Measurements from ENCODE around the gene APP. TPM values are rescaled to one million over a fixed set of nuclear protein-coding genes. Genes with fewer than 3 reads are reported as not detected.

APP gene
- total and polyA plus RNA-seq, 2 of the 13 experiments (the other 11 are each of a cell fraction or from before 2014, with no cell fraction given): 70.6 to 262 TPM

DNA sequence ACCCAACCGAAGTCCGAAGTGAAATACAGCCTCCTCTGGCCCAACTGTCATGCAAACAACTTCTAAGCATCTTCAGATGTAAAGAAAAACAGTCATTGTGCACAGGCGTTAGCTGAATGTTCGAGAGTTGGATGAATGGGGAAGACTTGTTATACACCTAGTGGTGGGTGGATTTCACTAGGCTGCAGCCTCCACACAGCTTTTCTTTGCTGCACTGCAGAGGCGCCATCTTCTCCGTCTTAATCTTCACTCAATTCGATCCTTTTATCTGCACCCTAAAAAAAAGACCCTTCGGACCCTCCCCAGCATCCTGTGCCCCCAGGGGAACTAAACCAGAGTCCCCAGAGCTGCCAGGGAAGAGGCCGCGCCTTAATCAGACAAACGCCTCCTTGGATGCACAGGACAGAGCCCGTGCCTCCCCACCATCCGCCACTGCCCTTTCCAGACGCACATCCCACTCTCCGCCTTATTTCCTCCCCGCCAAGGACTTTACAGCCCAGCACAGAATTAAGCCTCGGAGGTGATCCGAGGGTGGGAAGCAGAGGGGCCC is 1.4 kb downstream of the APP start (continued):
- TF ChIP-seq ARID4A (CRISPR knock-in tag; IDR thresholded peaks at IDR 0.05; ENCODE audit: borderline replicate concordance): 0 out of 2 replicates have a peak, but pooled peaks have one; percentile 21
- no peak for TF ChIP-seq ZNF879 (CRISPR knock-in tag; IDR thresholded peaks at IDR 0.05)
- TF ChIP-seq NR2F1 (CRISPR knock-in tag; IDR thresholded peaks at IDR 0.05): no peak
- TF ChIP-seq PCBP2 (optimal IDR thresholded peaks at IDR 0.05; ENCODE audit: low read depth, low read length, poor library complexity, severe bottlenecking): no peak
- TF ChIP-seq MEIS2 (CRISPR knock-in tag; IDR thresholded peaks at IDR 0.05): no peak

DNA sequence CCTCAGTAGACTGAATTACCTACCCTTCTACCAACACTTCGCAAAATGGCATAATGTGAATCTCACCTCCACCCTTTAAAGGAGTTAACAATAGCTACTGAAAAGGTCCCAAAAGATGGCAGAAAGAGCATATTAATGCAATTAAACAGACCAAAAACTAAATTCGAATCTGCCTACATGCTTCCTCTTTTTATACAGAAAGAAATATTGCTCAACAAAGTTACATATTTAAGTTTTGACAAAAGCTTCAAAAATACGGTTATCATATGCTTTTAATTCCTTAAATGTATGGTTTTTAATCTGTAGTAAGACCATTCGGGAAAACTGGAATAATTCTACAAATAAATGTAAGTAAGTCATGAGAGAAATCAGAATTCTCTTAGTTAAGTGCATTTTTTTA is 2.2 kb downstream of the APP start:
- Histone ChIP-seq H4K20me1 (ENCODE audit: insufficient read depth, low read length) (no peaks in the 10 kb centered on the region), H3K27ac (ENCODE audit: extremely low read length, insufficient read depth, low read length) (peak overlapping the region; percentile 63), H3K36me3 (replicated peaks in 1 of 2; ENCODE audit: control insufficient read depth in 1 of 2, insufficient read depth in 2 of 2, low read length in 2 of 2) (no peaks in the 10 kb centered on the region), H2AFZ (ENCODE audit: low read length) (no peak overlapping the region), H3K4me1 (ENCODE audit: insufficient read depth, low read length) (peaks cover 41% of the 10 kb centered on the region), H3K79me2 (ENCODE audit: insufficient read depth, low read length) (peaks cover 53% of the 10 kb centered on the region), H3K4me3 (replicated peaks in 1 of 3; ENCODE audit: insufficient read depth in 1 of 3, low read depth in 2 of 3, low read length in 3 of 3) (peak overlapping the region; percentile 83 to 85 (median 85); a peak in 5 of 6 replicates), H3K27me3 (ENCODE audit: control insufficient read depth in 1 of 2, insufficient read depth in 2 of 2, low read length in 2 of 2) (peaks cover 2 to 12% of the 10 kb centered on the region in 2 experiments; a peak in 2 of 5 replicates), H3K4me2 (ENCODE audit: low read depth, low read length) (peak overlapping the region; percentile 87), H3K9ac (ENCODE audit: insufficient read depth, low read depth, low read length) (peak overlapping the region; percentile 73; the same call in 1 of the 2 replicates), H3K9me3 (ENCODE audit: low read length) (no peaks in the 10 kb centered on the region)
- in situ Hi-C loops (cut with HindIII; ENCODE audit: extremely low pct_ligation_motif_present, low pct_unique_long_range_greater_than_20kb) (no loop called here), intact Hi-C loops (cut with micrococcal nuclease; ENCODE audit: unreplicated experiment) (loop anchor here (5.0 to 10.0 kb wide), 2 partner anchors 104 to 171 kb away; no protein-coding TSS in a partner anchor)
- DNase-seq (ENCODE audit: low spot score): no peak
- no peak for ATAC-seq
- FAIRE-seq: no peak
- no TSS peak for BruUV-seq (replicated peaks)
- ChIA-PET POLR2A (interaction anchor here (1.7 kb wide), 1 partner anchor 28 kb away, joined by 3 read pairs; no protein-coding TSS in a partner anchor), CTCF (ENCODE audit: low intra/inter-chr PET ratio, low total read pairs) (no interaction called here)
- 40% methylated on average over 4 of the region's 4 CpGs for WGBS (ENCODE audit: low lambda C conversion rate)
- TF ChIP-seq, protein P1, sequence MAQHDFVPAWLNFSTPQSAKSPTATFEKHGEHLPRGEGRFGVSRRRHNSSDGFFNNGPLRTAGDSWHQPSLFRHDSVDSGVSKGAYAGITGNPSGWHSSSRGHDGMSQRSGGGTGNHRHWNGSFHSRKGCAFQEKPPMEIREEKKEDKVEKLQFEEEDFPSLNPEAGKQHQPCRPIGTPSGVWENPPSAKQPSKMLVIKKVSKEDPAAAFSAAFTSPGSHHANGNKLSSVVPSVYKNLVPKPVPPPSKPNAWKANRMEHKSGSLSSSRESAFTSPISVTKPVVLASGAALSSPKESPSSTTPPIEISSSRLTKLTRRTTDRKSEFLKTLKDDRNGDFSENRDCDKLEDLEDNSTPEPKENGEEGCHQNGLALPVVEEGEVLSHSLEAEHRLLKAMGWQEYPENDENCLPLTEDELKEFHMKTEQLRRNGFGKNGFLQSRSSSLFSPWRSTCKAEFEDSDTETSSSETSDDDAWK (CRISPR knock-in tag; IDR thresholded peaks at IDR 0.05): no peak
- no peak for TF ChIP-seq KAT2B (IDR thresholded peaks at IDR 0.05; ENCODE audit: borderline replicate concordance, low read depth, low read length)
- no peak for TF ChIP-seq IRX3 (CRISPR knock-in tag; IDR thresholded peaks at IDR 0.05; ENCODE audit: borderline replicate concordance, low read depth)
- no peak for TF ChIP-seq TIGD3 (CRISPR knock-in tag; IDR thresholded peaks at IDR 0.05; ENCODE audit: borderline replicate concordance)
- no peak for TF ChIP-seq JDP2 (CRISPR knock-in tag; IDR thresholded peaks at IDR 0.05; ENCODE audit: borderline replicate concordance)
- TF ChIP-seq ADNP (CRISPR knock-in tag; IDR thresholded peaks at IDR 0.05): no peak
- TF ChIP-seq ZSCAN22 (CRISPR knock-in tag; IDR thresholded peaks at IDR 0.05): no peak

All from HepG2 (cell line).